NCI-H2196 treated with DMSO at 0.1 percent for 48 hours (cell line): Measurements from ENCODE around the gene CLASRP.

Experiments
- DNase-seq: peaks from one replicate; lab custom pipeline; 2025; ENCODE audit not compliant: unreplicated experiment; lab: John Stamatoyannopoulos, UW

The CLASRP gene

GRCh38 chr19:45079911-45080370, 41.1 kb downstream of the CLASRP start:
- no peak for DNase-seq

GRCh38 chr19:45082170-45082569, 43.3 kb downstream of the CLASRP start:
- DNase-seq = no peak

GRCh38 chr19:45086480-45086879, 47.6 kb downstream of the CLASRP start:
- no peak for DNase-seq

GRCh38 chr19:45087531-45087930, 48.7 kb downstream of the CLASRP start:
- DNase-seq = no peak

GRCh38 chr19:45090034-45090433, 51.2 kb downstream of the CLASRP start:
- no peak for DNase-seq

- no peak for DNase-seq
Observed at GRCh38 chr19:45090606-45091005, 51.8 kb downstream of the CLASRP start.

- DNase-seq = peak; percentile 95
Observed at GRCh38 chr19:45091031-45091923, 52.4 kb downstream of the CLASRP start.

- DNase-seq = peak; percentile 94
Observed at GRCh38 chr19:45092747-45093678, 54.2 kb downstream of the CLASRP start, which contains the start of gene PPP1R37. TSS of gene PPP1R37 (plus strand) at chr19:45093179. CDS start at chr19:45093326, 147 bp downstream.

- no peak for DNase-seq
Observed at GRCh38 chr19:45094137-45094536, 55.3 kb downstream of the CLASRP start.

GRCh38 chr19:45094707-45095106, 55.9 kb downstream of the CLASRP start:
- no peak for DNase-seq

- no peak for DNase-seq
Observed at GRCh38 chr19:45095496-45096413, 56.9 kb downstream of the CLASRP start.

- no peak for DNase-seq
Observed at GRCh38 chr19:45096700-45097099, 57.9 kb downstream of the CLASRP start.

GRCh38 chr19:45097450-45097775, 58.6 kb downstream of the CLASRP start:
- no peak for DNase-seq

GRCh38 chr19:45097776-45098520, 59.1 kb downstream of the CLASRP start:
- no peak for DNase-seq

- DNase-seq = peak; percentile 49
Observed at GRCh38 chr19:45098521-45099466, 59.9 kb downstream of the CLASRP start.

- DNase-seq = no peak
Observed at GRCh38 chr19:45099467-45100191, 60.8 kb downstream of the CLASRP start.

GRCh38 chr19:45100201-45100600, 61.4 kb downstream of the CLASRP start:
- no peak for DNase-seq

GRCh38 chr19:45100846-45101252, 62.0 kb downstream of the CLASRP start:
- no peak for DNase-seq
